KMS-11 (cell line): ENCODE measurements around the gene SLC17A7.

Experiments used
- H2AFZ ChIP-seq: fragments of 200-600 bp; sonication (generic); 2 replicates; pipeline ENCODE4 v1.6.1; 2016; ENCODE audit warnings: antibody characterized with exemption, mixed run types, low read depth
- H3K27ac ChIP-seq: fragments of 200-600 bp; sonication (generic); 2 replicates; pipeline ENCODE4 v1.6.1; 2016; ENCODE audit warnings: mild to moderate bottlenecking, mixed run types
- H3K27me3 ChIP-seq: fragments of 200-600 bp; sonication (generic); 2 replicates; pipeline ENCODE4 v1.6.1; 2017; ENCODE audit warnings: mild to moderate bottlenecking, low read depth, mixed run types, moderate library complexity; ENCODE audit not compliant: insufficient read depth
- H3K36me3 ChIP-seq: fragments of 200-600 bp; sonication (generic); 2 replicates; pipeline ENCODE4 v1.6.1; 2017; ENCODE audit warnings: mild to moderate bottlenecking, mixed run types; ENCODE audit not compliant: insufficient read depth
- H3K4me1 ChIP-seq: fragments of 200-600 bp; sonication (generic); 2 replicates; pipeline ENCODE4 v1.6.1; 2016; ENCODE audit warnings: mild to moderate bottlenecking, low read depth, mixed run types; ENCODE audit not compliant: poor library complexity, severe bottlenecking
- H3K4me2 ChIP-seq: fragments of 200-600 bp; sonication (generic); 2 replicates; pipeline ENCODE4 v1.7.0; 2016; ENCODE audit warnings: mild to moderate bottlenecking, mixed run types
- H3K4me3 ChIP-seq: fragments of 200-600 bp; sonication (generic); IDR thresholded peaks from 2 replicates; pipeline ENCODE4 v1.6.1; 2017; ENCODE audit warnings: low read depth, low read length, mixed read lengths; ENCODE audit not compliant: insufficient read depth
- H3K79me2 ChIP-seq: fragments of 200-600 bp; sonication (generic); 2 replicates; pipeline ENCODE4 v1.6.1; 2016; ENCODE audit warnings: low read depth, mixed run types; ENCODE audit not compliant: insufficient read depth
- H3K9ac ChIP-seq: fragments of 200-600 bp; sonication (generic); 2 replicates; pipeline ENCODE4 v1.6.1; 2016; ENCODE audit warnings: mild to moderate bottlenecking, mixed run types
- H4K20me1 ChIP-seq: fragments of 200-600 bp; sonication (generic); 2 replicates; pipeline ENCODE4 v1.6.1; 2016; ENCODE audit warnings: mild to moderate bottlenecking, mixed run types; ENCODE audit not compliant: insufficient read depth
- CTCF ChIP-seq: fragments of 200-600 bp; sonication (generic); conservative IDR thresholded peaks from 2 replicates; pipeline ENCODE4 v1.6.1; 2017; ENCODE audit warnings: low read depth, mild to moderate bottlenecking, antibody characterized with exemption, low read length, moderate library complexity, mixed read lengths

Gene SLC17A7

GRCh38 chr19:49382639-49383038 is 58.7 kb downstream of the SLC17A7 start:
- Histone ChIP-seq H3K4me1 (no peaks in the 10 kb centered on the region), H3K9ac (no peak overlapping the region), H3K4me3 (no peak overlapping the region), H3K36me3 (no peaks in the 10 kb centered on the region), H2AFZ (no peak overlapping the region), H4K20me1 (no peaks in the 10 kb centered on the region), H3K79me2 (no peaks in the 10 kb centered on the region), H3K4me2 (no peak overlapping the region), H3K27ac (no peak overlapping the region), H3K27me3 (peaks cover 65% of the 10 kb centered on the region)
- no peak for TF ChIP-seq CTCF

GRCh38 chr19:49380391-49380790 is 60.9 kb downstream of the SLC17A7 start:
- Histone ChIP-seq H3K9ac (no peak overlapping the region), H4K20me1 (no peaks in the 10 kb centered on the region), H3K4me3 (no peak overlapping the region), H3K27ac (no peak overlapping the region), H3K27me3 (peaks cover 82% of the 10 kb centered on the region), H3K79me2 (no peaks in the 10 kb centered on the region), H3K36me3 (no peaks in the 10 kb centered on the region), H3K4me1 (no peaks in the 10 kb centered on the region), H2AFZ (no peak overlapping the region), H3K4me2 (no peak overlapping the region)
- no peak for TF ChIP-seq CTCF
